GM21825 (cell line): Measurements from ENCODE around the gene HSFX4.
"Not testable (repeated sequence)": the region's sequence is repeated elsewhere in the genome, so short reads cannot be mapped to it uniquely, and the experiment has no call there.

ENCODE experiments used
- ATAC-seq: cut with Tn5 transposase; IDR thresholded peaks from one replicate; pipeline ENCODE4 v1.9.1; 2021; ENCODE audit warnings: mild to moderate bottlenecking, moderate library complexity; ENCODE audit not compliant: unreplicated experiment

HSFX4 gene, protein sequence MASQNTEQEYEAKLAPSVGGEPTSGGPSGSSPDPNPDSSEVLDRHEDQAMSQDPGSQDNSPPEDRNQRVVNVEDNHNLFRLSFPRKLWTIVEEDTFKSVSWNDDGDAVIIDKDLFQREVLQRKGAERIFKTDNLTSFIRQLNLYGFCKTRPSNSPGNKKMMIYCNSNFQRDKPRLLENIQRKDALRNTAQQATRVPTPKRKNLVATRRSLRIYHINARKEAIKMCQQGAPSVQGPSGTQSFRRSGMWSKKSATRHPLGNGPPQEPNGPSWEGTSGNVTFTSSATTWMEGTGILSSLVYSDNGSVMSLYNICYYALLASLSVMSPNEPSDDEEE

DNA sequence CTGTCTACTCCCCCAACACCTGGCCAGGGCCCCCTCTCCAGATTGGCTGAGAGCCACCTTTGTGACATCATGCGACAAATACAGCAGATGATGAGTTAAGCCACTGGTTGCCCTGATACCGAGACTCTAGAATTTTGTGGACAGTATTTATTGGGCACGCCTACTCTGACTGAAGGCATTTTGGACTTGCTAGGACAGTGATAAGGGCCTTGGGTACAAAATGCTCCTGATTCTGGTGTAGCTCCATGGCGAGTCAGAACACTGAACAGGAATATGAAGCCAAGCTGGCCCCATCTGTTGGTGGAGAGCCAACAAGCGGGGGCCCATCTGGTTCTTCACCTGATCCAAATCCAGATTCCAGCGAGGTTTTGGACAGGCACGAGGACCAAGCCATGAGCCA lies at the start of gene HSFX4:
Gene HSFX4, plus strand, starts transcription at position 174 of the 400 bp plus-strand sequence. Its CDS starts 72 bp downstream, at position 246.
- not testable (repeated sequence) for ATAC-seq

DNA sequence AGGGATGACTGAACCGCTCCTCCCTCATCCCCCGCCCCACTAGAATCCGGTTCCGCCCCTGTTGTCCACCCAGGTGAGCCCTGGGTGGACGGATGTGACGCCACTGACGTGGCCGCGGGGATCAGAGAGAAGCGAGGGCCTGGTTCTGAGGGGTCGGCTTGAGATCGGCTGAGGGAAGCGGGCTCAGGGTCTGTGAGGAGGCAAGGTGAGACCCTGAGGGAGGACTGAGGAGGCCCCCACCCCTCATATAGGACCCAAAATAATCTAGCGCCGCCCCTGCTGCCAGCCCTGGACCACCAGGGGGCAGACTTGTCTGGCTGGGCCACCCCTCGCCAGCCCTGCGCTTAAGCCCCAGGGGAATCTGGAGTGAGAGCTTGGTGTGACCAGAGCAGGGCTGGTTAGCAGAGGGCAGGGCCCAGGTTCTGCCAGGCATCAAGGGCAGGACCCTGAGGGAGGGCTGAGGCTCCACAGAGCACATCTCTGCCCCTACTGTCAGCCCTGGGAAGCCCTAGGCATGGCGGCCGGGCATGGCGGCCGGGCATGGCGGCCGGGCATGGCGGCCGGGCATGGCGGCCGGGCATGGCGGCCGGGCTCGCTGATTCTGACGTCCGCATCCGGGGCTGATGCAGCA lies 48.2 kb upstream of the HSFX4 start, which contains the start of gene MAGEA8:
Gene MAGEA8, plus strand, starts transcription at position 103 of the 631 bp plus-strand sequence. CDS start 3,090 bp downstream, outside the sequence.
- no peak for ATAC-seq

DNA sequence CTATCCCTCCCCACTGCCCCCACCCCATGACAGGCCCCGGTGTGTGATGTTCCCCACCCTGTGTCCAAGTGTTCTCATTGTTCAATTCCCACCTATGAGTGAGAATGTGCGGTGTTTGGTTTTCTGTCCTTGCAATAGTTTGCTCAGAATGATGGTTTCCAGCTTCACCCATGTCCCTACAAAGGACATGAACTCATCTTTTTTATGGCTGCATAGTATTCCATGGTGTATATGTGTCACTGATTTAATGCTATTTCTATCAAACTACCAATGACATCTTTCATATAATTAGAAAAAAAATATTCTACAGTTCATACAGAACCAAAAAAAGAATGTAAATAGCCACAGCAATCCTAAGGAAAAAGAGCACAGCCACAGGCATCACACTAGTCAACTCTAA lies 38.5 kb upstream of the HSFX4 start:
- ATAC-seq = not testable (repeated sequence)

DNA sequence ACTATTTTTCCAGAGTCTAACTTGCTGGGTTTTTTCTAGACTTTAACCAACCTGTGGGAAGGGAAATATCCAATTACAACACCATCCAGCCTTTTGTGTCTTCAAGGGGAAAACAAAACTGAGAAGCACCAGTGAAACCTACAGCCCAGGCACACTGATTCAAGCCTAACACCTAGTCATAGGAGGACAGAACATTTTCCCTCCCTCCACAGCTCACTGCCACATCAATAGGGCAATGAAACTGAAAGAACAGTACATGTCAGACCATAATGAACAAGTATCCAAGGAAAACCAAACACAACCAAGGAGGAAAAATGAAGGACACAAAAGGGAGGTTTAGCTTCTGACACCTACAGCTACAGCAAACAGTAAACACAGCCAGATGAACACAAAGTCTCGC lies 30.8 kb upstream of the HSFX4 start:
- no peak for ATAC-seq

DNA sequence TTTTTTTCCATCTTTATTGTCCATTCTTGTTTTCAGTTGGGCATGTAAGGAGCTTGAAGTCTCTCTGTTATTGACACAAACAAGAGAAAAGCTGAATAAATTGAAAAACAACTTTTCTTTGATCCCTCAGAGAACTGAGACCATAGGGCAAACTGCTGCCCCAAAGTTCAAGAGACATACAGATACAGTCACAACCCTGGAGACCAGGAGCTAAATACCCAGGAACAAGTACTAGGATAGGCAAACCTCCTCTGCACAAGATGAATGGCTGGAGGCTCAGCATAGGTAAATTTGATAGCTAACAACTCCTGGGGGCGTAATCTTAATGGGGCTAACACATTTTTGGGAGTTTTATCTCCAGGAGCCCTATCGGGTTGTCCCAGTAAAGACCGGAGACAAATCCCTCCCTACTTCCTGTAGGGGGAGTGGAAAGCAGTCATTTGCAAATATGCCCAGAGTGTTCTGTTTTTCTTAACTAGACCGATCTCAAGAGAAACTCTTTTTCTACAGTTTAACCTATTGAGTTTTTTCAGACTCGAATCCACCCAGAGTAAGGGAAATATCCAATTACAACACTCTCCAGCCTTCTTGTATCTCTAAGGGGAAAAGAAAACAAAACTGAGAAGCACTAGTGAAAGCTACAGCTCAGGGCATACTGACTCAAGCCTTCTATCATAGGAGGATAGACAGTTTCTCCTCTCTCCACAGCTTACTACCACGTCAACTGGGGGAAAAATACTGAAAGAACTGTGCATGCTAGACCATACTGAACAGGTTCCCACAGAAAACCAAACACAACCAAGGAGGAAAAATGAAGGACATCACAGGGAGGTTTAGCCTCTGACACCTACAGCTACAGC lies 25.3 kb upstream of the HSFX4 start:
- peak; percentile 71 for ATAC-seq

DNA sequence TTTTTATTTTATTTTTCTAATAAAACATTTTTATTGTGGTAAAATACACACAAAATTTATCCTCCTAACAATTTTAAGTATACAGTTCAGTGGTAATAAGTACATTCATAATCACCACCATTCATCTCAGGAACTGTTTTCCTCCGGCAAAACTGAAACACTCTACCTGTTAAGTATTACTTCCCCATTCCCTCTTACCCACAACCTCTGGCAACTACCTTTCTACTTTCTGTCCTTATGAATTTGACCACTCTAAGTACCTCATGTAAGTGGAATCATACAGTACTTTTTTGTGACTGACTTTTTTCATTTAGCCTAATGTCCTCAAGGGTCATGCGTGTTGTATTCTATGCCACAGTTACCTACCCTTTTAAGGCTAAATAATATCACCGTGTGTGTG lies 21.1 kb upstream of the HSFX4 start:
- peak; percentile 59 for ATAC-seq

DNA sequence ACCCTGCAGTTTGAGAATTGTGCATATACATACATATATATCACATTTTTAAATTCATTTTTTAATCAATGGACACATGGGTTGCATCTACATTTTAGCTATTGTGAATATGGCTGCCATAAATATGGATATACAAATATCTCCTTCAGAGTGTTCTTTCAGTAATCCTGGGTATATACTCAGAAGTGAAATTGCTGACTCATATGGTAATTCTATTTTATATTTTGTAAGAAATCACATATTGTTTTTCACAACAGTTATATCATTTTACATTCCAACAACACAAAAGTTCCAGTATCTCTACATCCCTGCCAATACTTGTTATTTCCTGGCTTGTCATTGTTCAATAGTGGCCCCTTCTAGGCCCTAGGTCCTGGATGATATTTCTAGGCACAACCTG lies 20.6 kb upstream of the HSFX4 start:
- no peak for ATAC-seq

DNA sequence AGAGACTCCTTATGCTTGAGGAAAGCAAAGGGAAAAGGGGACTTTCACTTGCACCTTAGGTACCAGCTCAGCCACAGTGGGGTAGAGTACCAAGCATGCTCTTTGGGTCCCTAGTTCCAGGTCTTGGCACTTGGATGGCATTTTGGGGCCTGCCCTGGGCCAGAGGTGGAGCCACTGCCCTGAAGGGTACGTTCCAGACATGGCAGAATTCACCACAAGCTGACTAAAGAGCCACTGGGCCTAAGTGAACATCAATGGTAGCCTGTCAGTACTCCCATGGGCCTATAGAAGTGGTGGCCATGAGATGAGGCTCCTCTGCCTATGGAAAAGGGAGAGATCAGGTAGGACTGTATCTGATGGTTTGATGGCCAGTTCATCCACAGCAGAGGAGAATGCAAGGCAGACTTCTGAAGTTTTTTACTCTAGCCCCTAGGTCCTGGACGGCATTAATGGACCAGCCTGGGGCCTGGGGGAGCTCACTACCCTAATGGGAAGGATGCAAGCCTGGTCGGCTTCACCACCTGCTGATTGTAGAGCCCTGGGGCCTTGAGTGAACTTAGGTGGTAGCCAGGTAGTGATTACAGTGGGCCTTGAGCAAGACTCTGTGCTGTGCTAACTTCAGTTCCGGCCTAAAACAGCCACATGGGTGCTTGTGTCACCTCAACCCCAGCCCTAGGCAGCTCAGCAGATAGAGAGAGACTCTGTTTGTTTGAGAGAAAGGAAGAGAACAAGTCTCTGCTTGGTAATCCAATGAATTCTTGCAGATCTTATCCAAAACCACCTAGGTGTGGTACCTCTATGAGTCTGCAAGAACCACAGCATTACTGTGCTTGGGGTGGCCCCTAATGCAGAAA lies 19.8 kb upstream of the HSFX4 start:
- ATAC-seq = no peak

DNA sequence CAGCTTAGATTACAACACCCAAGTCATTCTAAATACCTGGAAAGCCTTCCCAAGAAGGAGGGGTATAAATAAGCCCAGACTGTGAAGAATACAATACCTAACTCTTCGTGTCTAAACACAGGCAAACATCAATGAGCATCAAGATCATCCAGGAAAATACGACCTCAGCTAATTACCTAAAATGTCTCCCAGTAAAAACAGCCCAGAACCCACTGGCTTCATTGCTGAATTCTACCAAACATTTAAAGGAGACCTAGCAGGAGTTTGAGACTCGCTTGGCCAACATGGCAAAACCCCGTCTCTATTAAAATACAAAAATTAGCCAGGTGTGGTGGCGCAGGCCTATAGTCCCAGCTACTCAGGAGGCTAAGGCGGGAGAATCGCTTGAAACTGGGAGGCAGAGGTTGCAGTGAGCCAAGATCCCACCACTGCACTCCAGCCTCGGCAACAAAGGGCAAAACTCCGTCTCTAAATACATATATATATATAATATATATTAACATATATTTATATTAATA lies 19.1 kb upstream of the HSFX4 start:
- no peak for ATAC-seq

DNA sequence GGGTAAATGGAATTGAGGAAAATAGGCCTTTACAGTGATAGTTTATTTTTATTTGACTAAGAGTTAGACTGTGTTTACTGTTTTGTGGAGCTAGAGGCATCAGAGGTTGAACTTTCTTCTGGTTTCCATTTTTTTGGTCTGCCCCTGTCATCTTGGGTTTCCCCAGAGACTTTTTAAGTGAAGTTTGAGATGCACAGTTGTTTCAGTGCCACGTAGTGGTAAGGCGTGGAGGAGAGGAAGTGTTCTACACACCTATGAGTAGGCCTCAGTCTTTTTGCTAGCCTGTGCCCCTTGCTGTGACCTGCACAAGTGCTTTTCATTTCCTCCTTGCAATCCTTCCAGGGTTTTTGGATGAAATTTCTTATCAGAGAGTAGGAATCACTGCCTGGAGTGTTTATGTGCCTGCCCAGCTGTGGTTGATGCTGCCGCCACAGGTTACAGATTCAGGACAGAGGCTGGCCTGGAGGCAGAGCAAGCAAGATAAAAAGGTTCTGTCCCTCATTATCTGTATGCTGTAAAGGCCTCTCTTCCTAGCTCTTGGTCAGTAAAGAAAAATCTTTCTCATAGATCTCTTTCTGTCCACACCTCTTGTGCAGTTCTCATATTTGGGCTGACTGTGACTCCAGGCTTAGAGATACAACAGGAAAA lies 12.5 kb upstream of the HSFX4 start:
- ATAC-seq = peak; percentile 80

DNA sequence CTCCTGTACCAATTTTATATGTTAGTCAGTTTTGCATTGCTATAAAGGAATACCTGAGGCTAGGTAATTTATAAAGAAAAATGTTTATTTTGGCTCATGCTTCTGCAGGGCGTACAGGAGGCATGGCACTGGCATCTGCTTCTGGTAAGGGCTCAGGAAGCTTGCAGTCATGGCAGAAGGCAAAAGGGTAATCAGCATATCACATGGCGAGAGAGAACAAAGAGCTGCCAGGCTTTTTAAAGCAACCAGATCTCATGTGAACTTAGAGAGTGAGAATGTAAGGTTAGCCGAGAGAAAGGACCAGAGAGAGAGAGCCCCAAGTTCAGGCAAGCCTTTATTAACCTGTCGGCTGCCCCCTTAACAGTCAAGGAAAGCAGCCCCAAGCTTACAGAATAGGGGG lies 5.5 kb upstream of the HSFX4 start:
- ATAC-seq = not testable (repeated sequence)

DNA sequence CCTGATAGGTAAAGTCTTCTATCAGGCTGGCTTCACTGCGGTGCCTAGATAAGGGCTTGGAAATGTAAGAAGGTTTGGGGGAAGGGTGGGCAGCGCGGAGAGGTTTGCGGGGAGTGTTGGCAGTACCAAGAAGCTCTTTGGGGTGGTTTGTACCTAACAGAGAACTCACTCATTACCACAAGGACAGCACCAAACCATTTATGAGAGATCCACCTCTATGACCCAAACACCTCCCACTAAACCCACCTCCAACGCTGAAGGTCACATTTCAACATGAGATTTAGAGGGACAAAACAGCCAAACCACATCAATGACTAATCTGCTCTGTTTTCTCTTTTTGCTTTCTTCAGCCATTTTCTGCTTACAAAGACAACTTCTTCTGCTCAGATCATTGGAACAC lies 4.9 kb upstream of the HSFX4 start:
- not testable (repeated sequence) for ATAC-seq

DNA sequence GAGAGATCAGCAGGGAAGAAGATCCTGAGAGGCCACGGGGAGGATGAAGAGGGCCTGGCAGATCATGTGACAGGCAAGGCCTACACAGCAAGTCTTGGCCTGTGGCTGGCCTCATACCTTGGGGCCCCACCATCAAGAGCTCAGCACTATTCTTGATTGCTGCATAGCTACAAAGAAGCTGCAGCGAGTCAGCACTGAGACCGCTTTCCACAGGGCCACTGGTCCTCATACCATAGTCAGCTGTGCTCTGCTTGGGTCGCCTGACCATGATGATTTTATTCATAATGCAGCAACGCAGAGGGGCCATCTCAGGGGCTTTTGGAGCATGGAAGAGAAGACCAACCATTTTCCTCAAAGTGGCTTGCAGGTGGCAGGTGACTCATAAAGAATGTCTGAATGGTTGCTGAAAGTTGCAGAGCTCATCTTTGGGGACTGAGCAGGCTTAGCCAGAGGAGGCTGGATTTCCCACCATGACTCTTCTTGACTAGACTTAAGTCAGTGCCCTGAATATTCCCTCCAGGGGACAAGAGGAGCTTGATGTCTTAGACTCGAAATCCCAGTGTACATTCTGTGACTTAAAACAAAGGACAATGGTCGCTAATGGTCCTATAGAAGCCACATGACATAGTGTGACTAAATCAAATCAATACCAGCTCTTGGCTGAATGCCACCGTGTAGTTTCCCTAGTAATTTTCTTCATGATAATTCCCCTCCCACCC lies 2.0 kb upstream of the HSFX4 start:
- not testable (repeated sequence) for ATAC-seq

DNA sequence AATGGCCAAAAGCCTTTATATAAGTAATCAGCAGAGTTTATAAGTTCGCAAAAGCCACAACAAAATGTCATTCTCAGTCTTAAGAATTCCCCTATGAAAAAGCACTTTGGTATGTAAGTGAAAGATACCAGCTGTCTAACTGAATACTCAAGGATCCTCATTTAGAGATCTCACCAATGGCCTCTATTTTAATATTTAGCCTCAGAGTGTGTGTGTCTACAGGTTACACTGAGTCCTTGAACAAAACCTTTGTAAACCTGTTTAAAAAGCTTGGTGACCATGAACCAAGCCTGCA lies 1.5 kb upstream of the HSFX4 start:
- not testable (repeated sequence) for ATAC-seq

DNA sequence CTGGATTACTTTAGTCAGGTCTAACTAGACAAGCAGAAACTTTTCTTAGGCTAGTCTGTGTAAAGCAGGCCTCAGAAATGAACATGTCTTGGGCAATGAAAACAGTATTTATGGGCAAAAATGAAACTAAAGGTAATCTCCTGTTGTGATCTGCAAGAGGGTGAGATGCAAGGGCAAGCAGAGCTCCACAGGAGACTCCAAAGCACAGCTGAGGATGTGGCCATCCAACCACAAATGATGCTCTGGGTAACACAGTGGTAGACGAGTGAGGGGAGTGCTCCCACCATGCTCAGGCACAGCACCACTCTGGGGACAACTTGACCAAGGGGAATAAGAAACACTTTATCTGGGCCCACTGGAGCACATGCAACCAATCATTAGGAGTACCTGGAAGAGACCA lies 738 bp upstream of the HSFX4 start:
- not testable (repeated sequence) for ATAC-seq

DNA sequence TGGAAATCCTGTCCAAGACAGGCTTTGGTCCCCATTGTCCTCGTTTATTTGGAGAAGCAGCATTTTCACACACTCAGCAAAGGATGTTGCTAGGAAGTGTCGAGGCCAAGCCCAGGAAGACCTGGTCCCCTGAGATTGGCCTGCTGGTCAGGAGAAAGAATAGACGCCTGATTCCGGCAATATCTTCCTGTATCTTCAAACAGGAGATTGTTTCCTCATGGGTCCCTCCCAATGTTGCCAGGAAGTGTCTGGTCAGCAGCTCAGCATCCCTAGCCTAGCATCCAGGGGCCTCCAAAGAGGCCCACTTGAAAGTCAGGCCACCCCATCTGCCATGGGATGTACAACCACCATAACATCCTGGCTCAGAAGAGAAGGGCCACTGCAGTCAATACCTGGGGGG lies 2.0 kb downstream of the HSFX4 start:
- ATAC-seq = not testable (repeated sequence)

DNA sequence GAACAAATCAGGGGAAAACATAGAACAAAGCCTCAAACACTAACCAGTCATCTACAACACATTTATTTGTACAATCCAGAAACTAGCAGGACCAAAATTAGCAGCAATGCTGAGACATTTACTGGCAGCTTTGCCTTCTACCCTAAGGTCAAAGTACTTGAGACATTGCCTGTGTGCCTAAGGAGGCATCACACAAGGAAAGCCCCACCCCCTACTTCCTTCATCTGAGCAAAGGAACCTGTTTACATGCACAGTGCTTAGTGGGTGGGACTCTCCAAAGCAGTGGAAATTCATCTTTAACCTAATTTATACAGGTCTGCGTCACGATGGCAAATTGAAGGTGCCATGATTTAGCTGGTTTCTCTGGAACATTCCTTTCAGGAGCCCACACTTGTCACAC lies 2.8 kb downstream of the HSFX4 start:
- not testable (repeated sequence) for ATAC-seq

DNA sequence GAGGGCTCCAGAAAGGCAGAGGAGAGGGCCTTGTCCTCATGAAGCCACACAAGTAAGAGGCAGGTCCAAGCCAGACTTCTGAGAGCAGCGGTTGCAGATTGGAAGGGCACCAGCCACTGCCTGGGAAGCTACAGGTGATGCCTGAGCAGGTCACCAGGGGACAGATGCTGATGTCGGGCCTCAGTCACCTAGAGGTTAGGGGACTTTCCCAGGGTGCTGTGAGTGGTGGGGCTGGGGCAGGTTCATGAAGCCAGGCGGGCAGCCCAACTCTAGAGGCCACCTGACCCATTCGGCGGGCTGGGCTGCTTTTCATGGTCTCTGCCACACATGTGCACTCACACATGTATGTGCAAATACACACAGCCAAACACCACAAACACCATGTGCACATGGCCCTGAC lies 3.6 kb downstream of the HSFX4 start:
- not testable (repeated sequence) for ATAC-seq

DNA sequence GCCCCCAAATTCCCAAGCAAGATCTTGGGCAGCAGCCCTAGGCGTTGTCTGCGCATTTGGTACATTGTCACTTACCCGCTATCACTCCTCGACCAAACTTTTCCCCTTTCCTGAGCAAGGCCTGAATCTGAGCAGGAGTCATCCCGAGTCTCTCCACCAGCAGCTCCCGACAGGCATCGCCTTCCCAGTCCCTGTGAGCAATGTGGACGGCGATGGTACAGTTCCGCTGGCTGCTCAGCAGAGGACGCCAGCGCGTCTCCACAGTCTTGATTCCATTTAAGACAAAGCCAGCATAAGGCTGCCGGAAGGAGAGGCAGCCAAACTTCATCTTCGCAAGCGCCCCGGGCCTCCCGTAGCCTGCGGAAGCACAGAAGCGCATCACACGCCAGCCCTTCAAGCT lies 4.2 kb downstream of the HSFX4 start:
- ATAC-seq = not testable (repeated sequence)
